ENCODE measurements around the gene ZFYVE28.
"Not testable (repeated sequence)": the region's sequence is repeated elsewhere in the genome, so short reads cannot be mapped to it uniquely, and the experiment has no call there.

ZFYVE28 gene

DNA sequence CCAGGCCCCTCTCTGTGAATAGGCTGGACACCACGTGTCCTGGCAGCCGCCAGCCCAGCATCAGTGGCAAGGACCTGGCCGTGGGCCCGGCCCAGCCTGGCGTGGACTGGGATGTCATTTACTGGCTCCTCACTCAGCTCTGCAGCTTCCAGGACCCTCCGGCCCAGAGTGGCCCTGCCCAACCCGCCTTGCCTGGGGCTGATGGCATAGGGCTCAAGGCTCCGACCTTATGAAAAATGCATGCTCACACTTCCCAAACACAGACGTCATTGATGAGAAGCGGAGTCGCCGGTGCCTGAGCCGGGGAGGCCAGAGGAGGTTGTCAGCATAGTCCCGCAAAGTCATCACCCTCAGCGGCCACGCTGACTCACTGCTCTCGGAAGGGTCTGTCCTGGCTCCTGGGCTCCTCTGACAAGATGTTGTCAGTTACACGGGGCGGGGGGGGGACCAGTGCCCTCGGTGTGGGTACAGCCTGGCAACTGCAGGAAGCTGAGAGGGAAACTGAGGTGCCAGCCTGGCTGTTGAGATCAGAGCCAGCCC lies 14.6 kb upstream of the ZFYVE28 start:
- in situ Hi-C loops (cut with HindIII; ENCODE audit: low sequenced_read_pairs) = no loop called here
- no peak for TF ChIP-seq CTCF (IDR thresholded peaks at IDR 0.05; ENCODE audit: low read depth, low read length)
- peak; percentile 59 for DNase-seq (ENCODE audit: low read depth, low spot score)
- no peak overlapping the region for H3K4me3 ChIP-seq (ENCODE audit: low read depth, low read length)

GRCh38 chr4:2432004-2432403 lies 13.6 kb upstream of the ZFYVE28 start:
- TF ChIP-seq CTCF (IDR thresholded peaks at IDR 0.05; ENCODE audit: low read depth, low read length) = no peak
- in situ Hi-C loops (cut with HindIII; ENCODE audit: low sequenced_read_pairs) = no loop called here
- no peak overlapping the region for H3K4me3 ChIP-seq (ENCODE audit: low read depth, low read length)
- DNase-seq (ENCODE audit: low read depth, low spot score) = no peak

DNA sequence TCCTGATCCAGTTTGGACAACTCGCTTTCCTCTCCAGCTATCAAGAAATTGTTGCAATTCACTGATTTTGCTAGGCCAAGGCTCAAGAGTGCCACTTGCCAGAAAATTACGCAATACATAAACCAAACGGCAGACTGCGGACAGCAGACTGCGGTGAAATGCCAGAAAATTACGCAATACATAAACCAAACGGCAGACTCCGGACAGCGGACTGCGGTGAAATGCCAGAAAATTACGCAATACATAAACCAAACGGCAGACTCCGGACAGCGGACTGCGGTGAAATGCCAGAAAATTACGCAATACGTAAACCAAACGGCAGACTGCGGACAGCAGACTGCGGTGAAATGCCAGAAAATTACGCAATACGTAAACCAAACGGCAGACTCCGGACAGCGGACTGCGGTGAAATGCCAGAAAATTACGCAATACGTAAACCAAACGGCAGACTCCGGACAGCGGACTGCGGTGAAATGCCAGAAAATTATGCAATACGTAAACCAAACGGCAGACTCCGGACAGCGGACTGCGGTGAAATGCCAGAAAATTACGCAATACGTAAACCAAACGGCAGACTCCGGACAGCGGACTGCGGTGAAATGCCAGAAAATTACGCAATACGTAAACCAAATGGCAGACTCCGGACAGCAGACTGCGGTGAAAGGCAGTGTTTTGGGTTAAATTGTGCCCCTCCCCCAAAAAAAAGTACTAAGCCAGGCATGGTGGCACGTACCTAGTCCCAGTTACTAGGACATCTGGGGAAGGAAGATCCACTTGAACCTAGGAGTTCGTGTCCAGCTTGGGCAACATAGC lies 11.7 kb upstream of the ZFYVE28 start:
- in situ Hi-C loops (cut with HindIII; ENCODE audit: low sequenced_read_pairs); H3K4me3 ChIP-seq (ENCODE audit: low read depth, low read length); DNase-seq (ENCODE audit: low read depth, low spot score): not testable (repeated sequence)

GRCh38 chr4:2428496-2429213 lies 10.2 kb upstream of the ZFYVE28 start:
- TF ChIP-seq CTCF (IDR thresholded peaks at IDR 0.05; ENCODE audit: low read depth, low read length) = no peak
- no peak for DNase-seq (ENCODE audit: low read depth, low spot score)
- no peak overlapping the region for H3K4me3 ChIP-seq (ENCODE audit: low read depth, low read length)
- in situ Hi-C loops (cut with HindIII; ENCODE audit: low sequenced_read_pairs) = no loop called here

DNA sequence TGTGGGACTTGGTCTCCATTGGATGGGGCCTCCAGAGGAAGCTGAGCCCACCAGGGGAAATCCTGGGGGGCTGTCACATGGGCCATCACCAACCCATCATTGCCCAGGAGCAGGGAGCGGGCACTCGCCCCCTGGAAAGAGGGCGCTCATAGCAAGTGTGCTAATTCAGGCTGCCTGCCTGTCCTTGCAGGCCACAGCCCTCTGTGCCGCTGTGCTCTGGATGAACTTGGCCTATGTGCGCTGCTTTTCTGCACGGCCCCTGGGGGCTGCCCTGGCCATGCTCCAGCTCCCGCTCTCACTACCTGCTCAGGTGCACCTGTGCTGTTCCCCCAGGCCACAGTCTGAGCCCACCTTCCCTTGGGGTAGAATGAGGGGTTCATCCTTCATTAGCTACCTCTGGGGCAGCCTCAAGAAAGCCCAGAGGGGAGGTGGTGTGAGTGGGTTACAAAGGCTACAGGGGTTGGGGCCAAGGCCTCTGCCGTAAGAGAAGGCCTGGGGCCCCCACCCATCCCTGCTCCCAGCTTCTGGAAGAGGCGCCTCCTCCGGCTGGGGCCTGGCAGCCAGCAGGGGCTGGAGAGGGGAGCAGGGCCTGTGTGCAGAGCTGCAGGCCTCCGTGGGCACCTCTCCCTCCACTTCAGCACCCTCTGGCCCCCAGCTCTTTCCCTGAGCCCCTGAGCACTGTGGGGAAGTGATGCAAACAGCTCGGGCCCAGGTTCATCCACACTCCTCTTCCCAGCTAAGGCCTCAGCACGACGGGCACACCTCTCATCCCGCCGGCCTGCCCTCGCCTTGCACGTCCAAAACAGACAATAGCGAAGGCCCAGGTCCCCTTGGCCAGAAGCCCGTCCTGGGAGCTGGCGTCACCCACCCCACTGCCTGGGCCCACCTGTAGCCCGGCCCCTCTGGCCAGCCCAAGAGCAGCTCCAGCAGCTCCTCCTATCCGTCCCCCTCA lies 9.2 kb upstream of the ZFYVE28 start:
- no peak for DNase-seq (ENCODE audit: low read depth, low spot score)
- in situ Hi-C loops (cut with HindIII; ENCODE audit: low sequenced_read_pairs) = no loop called here
- no peak for TF ChIP-seq CTCF (IDR thresholded peaks at IDR 0.05; ENCODE audit: low read depth, low read length)
- H3K4me3 ChIP-seq (ENCODE audit: low read depth, low read length) = no peak overlapping the region

- in situ Hi-C loops (cut with HindIII; ENCODE audit: low sequenced_read_pairs) = no loop called here
- DNase-seq (ENCODE audit: low read depth, low spot score) = no peak
- no peak overlapping the region for H3K4me3 ChIP-seq (ENCODE audit: low read depth, low read length)
- TF ChIP-seq CTCF (IDR thresholded peaks at IDR 0.05; ENCODE audit: low read depth, low read length) = no peak
These were observed 8.3 kb upstream of the ZFYVE28 start for GRCh38 chr4:2426711-2427275.
